GM19023 (cell line): ENCODE data around the gene MSRB3.

ENCODE experiments used
- ATAC-seq: cut with Tn5 transposase; IDR thresholded peaks from one replicate; pipeline ENCODE4 v1.9.1; 2021; ENCODE audit warnings: mild to moderate bottlenecking, moderate library complexity; ENCODE audit not compliant: unreplicated experiment

Gene MSRB3

GRCh38 chr12:65278576-65279368, at the start of gene MSRB3:
Gene MSRB3 (plus strand): TSS chr12:65278683. CDS start chr12:65308580, 29,897 bp downstream.
- ATAC-seq, result peak; percentile 65

GRCh38 chr12:65229441-65229840, 49.0 kb upstream of the MSRB3 start:
- no peak for ATAC-seq

- no peak for ATAC-seq
These were observed 45.9 kb upstream of the MSRB3 start for GRCh38 chr12:65232476-65233077.

- ATAC-seq, result no peak
These were observed 41.3 kb upstream of the MSRB3 start for GRCh38 chr12:65237153-65237552.

DNA sequence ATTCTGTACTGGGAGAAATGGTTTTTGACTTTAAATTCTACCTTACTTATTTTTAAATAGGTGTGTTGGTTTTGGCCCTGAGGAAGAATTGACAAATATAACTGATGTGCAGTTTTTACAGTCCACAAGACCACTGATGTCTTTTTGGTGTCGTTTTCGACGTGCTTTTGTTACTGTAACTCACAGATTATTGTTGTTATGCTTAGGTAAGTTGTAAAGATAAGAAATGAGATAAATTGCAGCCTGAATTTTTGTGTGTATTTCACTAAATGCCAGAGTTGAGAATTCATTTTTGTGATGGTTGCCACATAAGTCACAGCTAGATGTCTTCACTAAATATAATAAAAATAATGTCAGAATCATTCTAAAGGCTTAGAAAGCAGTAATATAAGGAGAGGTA, 39.9 kb upstream of the MSRB3 start:
- ATAC-seq, result no peak

- ATAC-seq, result no peak
These were observed 29.5 kb upstream of the MSRB3 start for GRCh38 chr12:65248656-65249633.

DNA sequence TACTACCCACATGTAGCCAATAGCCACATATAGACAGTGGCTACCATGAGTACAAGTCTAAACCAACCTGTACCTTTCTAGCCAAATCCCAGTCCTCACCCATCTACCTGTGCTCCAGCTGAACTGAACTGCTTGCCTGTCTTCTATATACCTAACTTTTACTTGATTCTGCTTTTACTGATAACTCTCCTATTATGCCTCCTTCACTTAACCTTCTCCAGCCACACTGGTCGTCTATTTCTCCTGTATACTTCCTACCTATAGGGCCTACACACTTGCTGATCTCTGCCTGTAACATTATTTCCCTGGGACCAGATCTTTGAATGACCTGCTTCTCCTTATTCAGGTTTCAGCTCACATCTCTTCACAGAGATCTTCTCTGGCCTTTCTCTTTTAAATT, 26.0 kb upstream of the MSRB3 start:
- ATAC-seq, result no peak

GRCh38 chr12:65257986-65258385, 20.5 kb upstream of the MSRB3 start:
- no peak for ATAC-seq

GRCh38 chr12:65259501-65259900, 19.0 kb upstream of the MSRB3 start:
- ATAC-seq, result no peak

GRCh38 chr12:65263777-65264176, 14.7 kb upstream of the MSRB3 start:
- no peak for ATAC-seq

DNA sequence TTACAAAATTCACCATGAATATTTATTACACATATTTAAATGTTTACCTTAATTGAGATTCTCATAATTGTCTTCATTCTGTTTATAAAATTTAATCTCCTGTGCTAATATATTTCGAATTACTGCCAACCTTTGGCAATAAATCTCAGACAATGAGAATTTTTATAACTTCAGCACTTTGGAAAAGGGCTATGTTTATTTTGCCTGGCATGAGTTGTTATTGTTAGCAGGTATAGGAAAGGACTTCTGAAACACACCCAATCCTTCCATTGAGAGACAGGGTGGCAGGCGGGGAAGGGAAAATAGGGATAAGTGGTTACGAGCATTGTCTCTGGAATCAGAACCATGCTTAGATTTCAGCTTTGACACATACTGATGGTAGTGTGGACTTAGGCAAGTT, 12.1 kb upstream of the MSRB3 start:
- ATAC-seq, result no peak

DNA sequence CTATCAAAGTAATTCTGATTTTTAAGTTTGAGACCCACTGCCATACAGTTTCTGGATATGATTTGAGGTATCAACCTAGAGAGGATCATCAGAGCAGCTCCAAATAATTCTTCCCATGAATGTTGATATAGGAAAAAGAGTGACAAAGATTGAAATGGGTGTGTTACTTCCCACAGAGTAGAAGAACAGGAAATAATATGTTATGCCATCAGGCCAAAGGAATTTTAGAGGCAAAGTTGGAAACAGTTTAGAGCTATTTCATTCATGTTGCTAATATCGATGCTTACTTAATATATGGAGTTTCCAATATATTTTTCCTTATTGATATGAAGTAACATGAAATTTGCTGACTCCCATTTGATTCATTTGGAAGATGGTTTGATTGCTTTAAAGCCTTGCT, 8.9 kb upstream of the MSRB3 start:
- no peak for ATAC-seq

DNA sequence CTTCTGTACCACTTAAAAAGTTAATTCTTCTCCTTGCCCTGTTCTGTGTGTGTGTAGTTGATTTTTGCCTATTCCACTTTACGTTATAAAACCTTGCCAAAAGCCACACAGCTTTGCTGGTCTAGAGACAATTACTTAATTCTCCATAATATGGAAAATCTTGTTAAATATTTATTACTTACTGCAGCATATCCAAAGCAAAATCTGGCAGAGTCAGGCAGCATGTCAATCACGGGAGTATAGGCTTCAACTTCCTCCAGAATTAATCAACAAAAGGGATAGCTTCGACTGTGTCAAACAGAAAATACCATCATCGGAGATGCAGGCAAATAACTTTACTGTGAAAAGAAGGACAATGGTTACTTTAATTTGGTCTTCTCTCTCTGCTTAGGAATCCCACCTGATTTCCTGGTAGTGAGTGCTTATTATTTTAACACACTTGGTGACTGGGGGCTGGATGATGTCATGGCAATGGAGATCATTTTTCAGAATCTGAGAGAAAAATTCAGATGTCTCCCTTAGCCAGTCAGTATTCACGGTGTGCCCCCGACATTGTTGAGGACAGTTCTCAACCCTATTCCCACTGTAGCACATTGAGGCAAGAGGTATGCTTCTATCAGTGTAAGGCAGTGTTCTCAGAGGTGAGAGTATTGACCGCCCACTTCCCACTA, 3.7 kb upstream of the MSRB3 start:
- no peak for ATAC-seq

- no peak for ATAC-seq
These were observed 2.9 kb upstream of the MSRB3 start for GRCh38 chr12:65275627-65276026.

GRCh38 chr12:65276916-65277530, 1.5 kb upstream of the MSRB3 start:
- no peak for ATAC-seq

DNA sequence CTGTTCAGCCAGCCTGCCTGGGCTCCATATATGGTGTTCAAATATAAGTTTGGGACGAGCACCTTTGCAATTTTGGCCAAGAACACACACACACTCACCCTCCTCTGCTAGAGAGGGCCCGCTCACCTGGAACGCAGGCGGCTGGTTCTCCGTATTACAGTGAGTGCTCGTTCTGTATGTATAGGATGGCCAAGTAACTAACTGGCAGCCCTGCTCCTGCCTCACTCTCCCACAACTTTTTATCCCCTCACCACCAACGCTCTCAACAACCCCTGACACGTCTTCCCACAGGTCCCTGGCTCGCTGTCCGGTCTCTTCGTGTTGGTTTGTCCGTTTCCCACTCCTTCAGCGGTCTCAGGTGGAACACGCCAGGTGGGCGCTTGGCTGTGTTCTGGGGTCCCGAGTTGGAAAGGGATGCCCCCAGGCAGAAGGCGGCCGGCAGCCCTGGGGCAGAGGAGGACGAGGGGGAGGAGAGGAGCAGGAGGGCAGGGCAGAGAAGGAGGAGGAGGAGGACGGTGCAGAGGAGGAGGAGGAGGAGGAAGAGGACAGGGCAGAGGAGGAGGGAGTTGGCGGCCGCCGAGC, 398 bp upstream of the MSRB3 start:
- ATAC-seq, result no peak

DNA sequence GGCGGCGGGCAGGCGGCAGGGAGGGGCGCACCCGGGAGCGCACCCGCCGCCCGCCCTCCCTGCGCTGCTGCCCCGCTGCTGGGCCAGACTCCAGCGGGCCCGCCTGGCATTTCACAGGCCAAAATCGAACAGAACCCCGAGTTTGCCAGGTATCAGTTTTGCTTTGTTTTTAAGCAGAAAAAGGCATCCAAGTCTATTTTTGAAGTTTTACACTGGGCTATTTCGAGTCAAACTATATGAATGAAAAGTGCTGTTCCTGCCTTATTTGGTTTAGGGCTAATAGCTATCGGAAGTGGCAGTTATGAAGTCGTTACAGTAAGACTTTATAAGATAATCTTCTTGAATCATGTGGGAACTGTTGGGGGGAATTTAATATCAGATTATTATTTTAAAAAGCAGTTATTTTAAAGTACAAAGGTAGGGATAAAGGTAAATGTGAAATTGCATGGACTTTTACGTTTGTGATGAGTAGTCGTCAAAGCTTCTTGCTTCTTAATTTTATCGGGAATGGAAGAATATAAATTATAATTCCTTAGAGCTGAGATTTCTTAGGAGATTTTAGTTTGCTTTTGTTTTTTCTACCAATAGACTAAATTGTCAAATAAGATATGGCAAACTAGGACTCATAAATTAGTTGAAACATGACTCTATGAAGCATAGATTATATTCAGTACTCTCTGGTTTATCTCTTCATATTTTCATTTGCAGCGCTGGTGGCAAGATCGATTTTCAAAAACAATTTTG, 1.1 kb downstream of the MSRB3 start:
- peak; percentile 41 for ATAC-seq

- ATAC-seq, result no peak
These were observed 1.8 kb downstream of the MSRB3 start for GRCh38 chr12:65280306-65280705.

GRCh38 chr12:65282840-65283239, 4.4 kb downstream of the MSRB3 start:
- ATAC-seq, result no peak
